SW 1271 (cell line): Measurements from ENCODE around the gene HSDL1.

Source experiments
- DNase-seq, 2 experiments: peaks; one replicate each; lab custom pipeline; 2025; lab: John Stamatoyannopoulos, UW

Gene HSDL1

GRCh38 chr16:84144859-84145639, at the start of gene HSDL1, which contains the start of gene DNAAF1:
TSS of gene HSDL1 (minus strand) at chr16:84145177. CDS start at chr16:84131321, 13,856 bp downstream.
TSS of gene DNAAF1 (plus strand) at chr16:84145308. CDS start at chr16:84145441, 133 bp downstream.
- peak; percentile 31 to 76 for DNase-seq

GRCh38 chr16:84194018-84194417, 49.0 kb upstream of the HSDL1 start:
- DNase-seq: no peak

GRCh38 chr16:84193480-84193879, 48.5 kb upstream of the HSDL1 start:
- DNase-seq: no peak

GRCh38 chr16:84191466-84191865, 46.5 kb upstream of the HSDL1 start:
- no peak for DNase-seq

- DNase-seq: no peak
These were observed 45.9 kb upstream of the HSDL1 start, which contains the start of gene ADAD2 for GRCh38 chr16:84190731-84191388. TSS of gene ADAD2 (plus strand) at chr16:84191157. CDS start at chr16:84191231, 74 bp downstream.

- peak; percentile 71 to 81 for DNase-seq
These were observed 41.9 kb upstream of the HSDL1 start, which contains the start of gene TAF1C for GRCh38 chr16:84186685-84187437. TSS of gene TAF1C (minus strand) at chr16:84187057. CDS start at chr16:84184988, 2,069 bp downstream.

- no peak for DNase-seq
These were observed 39.8 kb upstream of the HSDL1 start for GRCh38 chr16:84184775-84185174.

GRCh38 chr16:84183911-84184591, 39.1 kb upstream of the HSDL1 start:
- no peak for DNase-seq

- no peak for DNase-seq
These were observed 38.5 kb upstream of the HSDL1 start for GRCh38 chr16:84183572-84183875.

- DNase-seq: no peak
These were observed 37.9 kb upstream of the HSDL1 start for GRCh38 chr16:84182680-84183571.

GRCh38 chr16:84182104-84182503, 37.1 kb upstream of the HSDL1 start:
- DNase-seq: no peak

GRCh38 chr16:84181144-84181915, 36.4 kb upstream of the HSDL1 start:
- no peak for DNase-seq

GRCh38 chr16:84180519-84181140, 35.7 kb upstream of the HSDL1 start:
- DNase-seq: no peak

- DNase-seq: no peak
These were observed 34.8 kb upstream of the HSDL1 start for GRCh38 chr16:84179612-84180320.

- no peak for DNase-seq
These were observed 34.1 kb upstream of the HSDL1 start for GRCh38 chr16:84178892-84179611.

GRCh38 chr16:84178146-84178765, 33.3 kb upstream of the HSDL1 start:
- no peak for DNase-seq

- DNase-seq: no peak
These were observed 32.7 kb upstream of the HSDL1 start for GRCh38 chr16:84177741-84178073.
